Measurements from ENCODE around the gene ATRNL1.

The ATRNL1 gene

GRCh38 chr10:115957012-115957399 lies 863.8 kb downstream of the ATRNL1 start:
- no peak for DNase-seq

- no peak for DNase-seq
These were observed 864.7 kb downstream of the ATRNL1 start for GRCh38 chr10:115957786-115958442.

- DNase-seq, result no peak
These were observed 870.7 kb downstream of the ATRNL1 start for GRCh38 chr10:115963848-115964247.

- no peak for DNase-seq
These were observed 871.7 kb downstream of the ATRNL1 start for GRCh38 chr10:115964827-115965226.

GRCh38 chr10:115965376-115965775 lies 872.2 kb downstream of the ATRNL1 start:
- no peak for DNase-seq

GRCh38 chr10:115968236-115968635 lies 875.1 kb downstream of the ATRNL1 start:
- no peak for DNase-seq

- DNase-seq, result no peak
These were observed 876.4 kb downstream of the ATRNL1 start for GRCh38 chr10:115969591-115969990.

GRCh38 chr10:115971921-115972320 lies 878.8 kb downstream of the ATRNL1 start:
- DNase-seq, result no peak

GRCh38 chr10:115972426-115972825 lies 879.3 kb downstream of the ATRNL1 start:
- no peak for DNase-seq

GRCh38 chr10:115974351-115974750 lies 881.2 kb downstream of the ATRNL1 start:
- DNase-seq, result no peak

GRCh38 chr10:115974816-115975430 lies 881.8 kb downstream of the ATRNL1 start:
- DNase-seq, result no peak

- DNase-seq, result no peak
These were observed 882.3 kb downstream of the ATRNL1 start for GRCh38 chr10:115975506-115975905.

- DNase-seq, result no peak
These were observed 883.2 kb downstream of the ATRNL1 start for GRCh38 chr10:115976342-115976741.

GRCh38 chr10:115977855-115978254 lies 884.7 kb downstream of the ATRNL1 start:
- no peak for DNase-seq

- no peak for DNase-seq
These were observed 886.4 kb downstream of the ATRNL1 start for GRCh38 chr10:115979576-115979975.

- no peak for DNase-seq
These were observed 887.3 kb downstream of the ATRNL1 start for GRCh38 chr10:115980470-115980869.

- DNase-seq, result no peak
These were observed 887.9 kb downstream of the ATRNL1 start for GRCh38 chr10:115981081-115981480.

- no peak for DNase-seq
These were observed 888.9 kb downstream of the ATRNL1 start for GRCh38 chr10:115982076-115982475.

- no peak for DNase-seq
These were observed 889.4 kb downstream of the ATRNL1 start for GRCh38 chr10:115982526-115982925.

GRCh38 chr10:115985786-115986185 lies 892.6 kb downstream of the ATRNL1 start:
- no peak for DNase-seq

GRCh38 chr10:115988380-115988779 lies 895.2 kb downstream of the ATRNL1 start:
- no peak for DNase-seq

- DNase-seq, result no peak
These were observed 896.5 kb downstream of the ATRNL1 start for GRCh38 chr10:115989621-115990020.

- DNase-seq, result no peak
These were observed 899.2 kb downstream of the ATRNL1 start for GRCh38 chr10:115992236-115992986.

GRCh38 chr10:115996031-115996430 lies 902.9 kb downstream of the ATRNL1 start:
- DNase-seq, result no peak

Data from activated naive CD4-positive, alpha-beta T cell (primary cell).